Liver (tissue), 9 donors: Measurements from ENCODE around the gene NDUFB5. TPM values are rescaled to one million over a fixed set of nuclear protein-coding genes. Genes with fewer than 3 reads are reported as not detected.

ENCODE experiments used
- DNase-seq: peaks from one replicate; pipeline ENCODE4 v3.0.0-alpha.2; 2017; ENCODE audit warnings: low spot score
- H3K27ac ChIP-seq, 2 donors: one replicate each; pipeline ENCODE4 v1.7.0; 2013; ENCODE audit warnings: inconsistent platforms in 2 of 2, low read length in 2 of 2, control low read depth in 1 of 2, low read depth in 1 of 2, mild to moderate bottlenecking in 1 of 2
- H3K27me3 ChIP-seq, 4 donors: one replicate each; pipeline versions ENCODE4 v1.6.1 to v1.7.0; 2013; ENCODE audit warnings: low read length in 3 of 4, inconsistent platforms in 1 of 4, mild to moderate bottlenecking in 1 of 4, moderate library complexity in 1 of 4; ENCODE audit not compliant: control insufficient read depth in 4 of 4, insufficient read depth in 4 of 4
- H3K36me3 ChIP-seq, 4 donors: one replicate each; pipeline versions ENCODE4 v1.6.1 to v1.7.0; 2013; ENCODE audit warnings: low read length in 3 of 4, mild to moderate bottlenecking in 3 of 4, low read depth in 1 of 4, moderate library complexity in 1 of 4; ENCODE audit not compliant: control insufficient read depth in 4 of 4, insufficient read depth in 3 of 4
- H3K4me1 ChIP-seq, 4 donors: one replicate each; pipeline versions ENCODE4 v1.6.1 to v1.7.0; 2013; ENCODE audit warnings: low read length in 3 of 4, mild to moderate bottlenecking in 3 of 4, moderate library complexity in 1 of 4; ENCODE audit not compliant: control insufficient read depth in 4 of 4, insufficient read depth in 4 of 4
- H3K4me3 ChIP-seq, 3 donors: one replicate each; pipeline versions ENCODE4 v1.6.1 to v1.7.0; 2013; ENCODE audit warnings: low read length in 3 of 3, control low read depth in 1 of 3, low read depth in 1 of 3, mild to moderate bottlenecking in 1 of 3
- H3K9ac ChIP-seq, 2 donors: one replicate each; pipeline ENCODE4 v1.7.0; 2013; ENCODE audit warnings: low read length in 2 of 2, mild to moderate bottlenecking in 2 of 2, moderate library complexity in 2 of 2, control low read depth in 1 of 2, low read depth in 1 of 2
- H3K9me3 ChIP-seq, 4 donors: one replicate each; pipeline versions ENCODE4 v1.6.1 to v1.7.0; 2013; ENCODE audit warnings: low read length in 3 of 4; ENCODE audit not compliant: control insufficient read depth in 4 of 4
- EGR1 ChIP-seq, 2 donors: IDR thresholded peaks; 2 replicates each; pipeline ENCODE4 v1.6.1; 2016 to 2018; ENCODE audit warnings: antibody characterized with exemption in 2 of 2, low read depth in 2 of 2
- FOXA2 ChIP-seq: IDR thresholded peaks from 2 replicates; pipeline ENCODE4 v1.6.1; 2016; ENCODE audit warnings: antibody characterized with exemption
- GABPA ChIP-seq, 2 donors: IDR thresholded peaks in 1 of 2; conservative IDR thresholded peaks in 1 of 2; 2 replicates each; pipeline ENCODE4 v1.6.1; 2016; ENCODE audit warnings: antibody characterized with exemption in 2 of 2, mild to moderate bottlenecking in 1 of 2, moderate library complexity in 1 of 2
- JUND ChIP-seq, 2 donors: IDR thresholded peaks; 2 replicates each; pipeline ENCODE4 v1.6.1; 2016; ENCODE audit warnings: antibody characterized with exemption in 2 of 2
- RAD21 ChIP-seq, 2 donors: IDR thresholded peaks; 2 replicates each; pipeline ENCODE4 v1.6.1; 2016; ENCODE audit warnings: antibody characterized with exemption in 2 of 2, mild to moderate bottlenecking in 2 of 2
- RXRA ChIP-seq, 2 donors: IDR thresholded peaks; 2 replicates each; pipeline ENCODE4 v1.6.1; 2017 to 2018; ENCODE audit warnings: antibody characterized with exemption in 2 of 2, mild to moderate bottlenecking in 1 of 2
- SP1 ChIP-seq: IDR thresholded peaks from 2 replicates; pipeline ENCODE4 v1.6.1; 2018; ENCODE audit warnings: antibody characterized with exemption, mild to moderate bottlenecking
- TAF1 ChIP-seq: conservative IDR thresholded peaks from 2 replicates; pipeline ENCODE4 v1.6.1; 2016; ENCODE audit warnings: antibody characterized with exemption, mild to moderate bottlenecking
- YY1 ChIP-seq: IDR thresholded peaks from 2 replicates; pipeline ENCODE4 v1.6.1; 2016; ENCODE audit warnings: antibody characterized with exemption, mild to moderate bottlenecking
- WGBS: extraction: QIAGEN DNeasy Blood & Tissue Kit; methylation state at CpG from one replicate; pipeline ENCODE4 v1.1.7; 2013; 5-methylcytosine and 5-hydroxymethylcytosine counted together
- polyA plus RNA-seq, 2 donors: library from polyadenylated mRNA; stranded (reverse) in 1 of 2; unstranded in 1 of 2; fragments of 200-250 nt in 1 of 2; fragments of >200 nt in 1 of 2; fragmentation: Nextera tagmentation in 1 of 2; extraction: Ambion mirVana in 1 of 2; gene quantifications; one replicate each; pipeline versions ENCODE4 v1.2.1 to v1.2.3, GENCODE V29; 2013 to 2015
- total RNA-seq, 2 donors: library from RNA; depleted of rRNA; stranded (reverse); fragments of >200 nt; gene quantifications; one replicate each; pipeline ENCODE4 v1.2.3, GENCODE V29; 2014
- TF ChIP-seq, protein P1 (sequence below): fragments of 150-350 bp; IDR thresholded peaks from 2 replicates; pipeline ENCODE4 v1.5.1; 2017; ENCODE audit warnings: improper control_type of control experiment, low read depth, low read length; ENCODE audit not compliant: missing input control
- TF ChIP-seq, protein P2 (sequence below): IDR thresholded peaks from 2 replicates; pipeline ENCODE4 v1.6.1; 2016; ENCODE audit warnings: antibody characterized with exemption
- donor health status: healthy.
- donor health status: healthy.
- donor health status: healthy.
- donor health status: healthy.
- donor health status: healthy.

NDUFB5 gene
- total and polyA plus RNA-seq, 4 donors, result 43.4 to 92.8 (median 47.6) TPM

DNA sequence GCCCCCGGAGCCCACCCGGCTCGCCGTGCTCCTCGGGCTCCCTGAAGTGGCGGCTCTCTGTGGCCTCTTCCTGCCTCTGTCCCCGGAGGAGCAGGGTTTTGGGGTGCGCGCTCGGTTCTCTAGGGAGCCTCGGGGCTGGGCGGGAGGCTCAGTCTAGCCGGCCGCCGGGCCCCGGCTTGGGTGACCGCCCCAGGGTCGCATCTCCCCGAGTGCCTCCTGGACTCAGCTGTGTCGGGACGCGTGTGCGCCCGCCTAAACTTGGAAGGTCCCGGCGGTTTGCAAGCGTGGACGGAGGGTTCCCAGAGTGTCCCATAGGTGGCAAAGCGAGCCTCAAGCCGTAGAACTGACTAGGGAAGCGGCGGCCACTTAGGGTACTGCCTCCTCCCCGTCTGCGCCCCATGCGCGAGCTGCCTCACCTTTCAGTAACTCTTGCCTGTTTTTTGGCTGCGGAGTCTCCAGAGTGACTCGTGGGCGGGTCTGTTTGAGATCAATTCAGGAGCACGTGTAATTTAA is 41.3 kb upstream of the NDUFB5 start:
- TF ChIP-seq, protein P1, sequence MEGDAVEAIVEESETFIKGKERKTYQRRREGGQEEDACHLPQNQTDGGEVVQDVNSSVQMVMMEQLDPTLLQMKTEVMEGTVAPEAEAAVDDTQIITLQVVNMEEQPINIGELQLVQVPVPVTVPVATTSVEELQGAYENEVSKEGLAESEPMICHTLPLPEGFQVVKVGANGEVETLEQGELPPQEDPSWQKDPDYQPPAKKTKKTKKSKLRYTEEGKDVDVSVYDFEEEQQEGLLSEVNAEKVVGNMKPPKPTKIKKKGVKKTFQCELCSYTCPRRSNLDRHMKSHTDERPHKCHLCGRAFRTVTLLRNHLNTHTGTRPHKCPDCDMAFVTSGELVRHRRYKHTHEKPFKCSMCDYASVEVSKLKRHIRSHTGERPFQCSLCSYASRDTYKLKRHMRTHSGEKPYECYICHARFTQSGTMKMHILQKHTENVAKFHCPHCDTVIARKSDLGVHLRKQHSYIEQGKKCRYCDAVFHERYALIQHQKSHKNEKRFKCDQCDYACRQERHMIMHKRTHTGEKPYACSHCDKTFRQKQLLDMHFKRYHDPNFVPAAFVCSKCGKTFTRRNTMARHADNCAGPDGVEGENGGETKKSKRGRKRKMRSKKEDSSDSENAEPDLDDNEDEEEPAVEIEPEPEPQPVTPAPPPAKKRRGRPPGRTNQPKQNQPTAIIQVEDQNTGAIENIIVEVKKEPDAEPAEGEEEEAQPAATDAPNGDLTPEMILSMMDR, result peak; percentile 63
- no peak for TF ChIP-seq RXRA (IDR thresholded peaks at IDR 0.05)
- peak; percentile 26 to 62 for TF ChIP-seq RAD21 (IDR thresholded peaks at IDR 0.05)
- DNase-seq, result peak; percentile 66
- WGBS, result under 1% methylated on average over 40 of the region's 40 CpGs
- Histone ChIP-seq H3K36me3 (no peaks in the 10 kb centered on the region), H3K9me3 (no peaks in the 10 kb centered on the region), H3K4me3 (peak overlapping the region; percentile 56 to 90 (median 85)), H3K27me3 (no peaks in the 10 kb centered on the region), H3K27ac (peak overlapping the region; percentile 70 to 85), H3K4me1 (peaks cover 2 to 8% (median 6%) of the 10 kb centered on the region in 4 donors), H3K9ac (peak overlapping the region; percentile 26 to 91)

DNA sequence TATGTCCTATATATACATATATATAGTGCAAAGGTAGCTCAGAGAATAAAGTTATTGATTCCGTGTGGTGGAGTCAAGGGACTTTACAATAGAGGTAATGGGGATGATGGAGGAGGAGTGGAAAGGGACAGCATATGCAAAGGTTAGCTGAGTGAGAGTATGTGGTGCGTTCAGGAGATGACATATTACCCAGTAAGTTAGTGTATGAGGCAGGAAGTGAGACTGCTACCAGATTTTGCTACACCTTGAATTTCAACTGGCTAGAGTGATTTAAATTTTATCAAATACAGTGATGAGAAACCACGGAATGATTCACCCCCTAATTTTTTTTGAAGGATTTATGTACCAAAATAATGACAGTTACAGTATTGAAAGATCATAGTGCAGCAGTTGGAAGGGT is 39.1 kb upstream of the NDUFB5 start:
- Histone ChIP-seq H3K9me3 (no peaks in the 10 kb centered on the region), H3K4me3 (no peak overlapping the region), H3K36me3 (peaks cover 0 to 7% (median 3%) of the 10 kb centered on the region in 4 donors), H3K9ac (no peak overlapping the region), H3K4me1 (peaks cover 2 to 8% (median 6%) of the 10 kb centered on the region in 4 donors), H3K27ac (no peak overlapping the region), H3K27me3 (no peaks in the 10 kb centered on the region)
- TF ChIP-seq JUND (IDR thresholded peaks at IDR 0.05), result no peak
- no peak for TF ChIP-seq TAF1
- no peak for DNase-seq
- 81% methylated on average over 3 of the region's 3 CpGs for WGBS

DNA sequence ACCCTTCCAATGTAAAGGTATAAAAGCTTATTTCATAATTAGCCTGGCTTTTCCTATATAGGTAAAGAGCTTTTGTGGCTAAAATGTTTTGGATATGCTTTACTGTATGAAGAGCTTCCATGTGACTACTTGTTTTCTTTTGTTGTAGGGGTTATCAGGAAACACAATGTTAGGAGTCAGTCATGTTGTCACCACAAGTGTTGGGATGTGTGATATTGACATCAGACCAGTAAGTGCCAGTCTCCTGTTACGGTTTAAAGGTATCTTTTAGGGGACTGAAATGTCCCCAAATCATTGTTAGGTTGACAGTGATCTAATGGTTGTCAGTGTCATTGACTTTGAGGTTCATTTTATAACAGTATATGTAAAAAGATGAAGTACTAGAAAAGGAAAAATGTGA is 23.6 kb upstream of the NDUFB5 start:
- TF ChIP-seq, protein P2, sequence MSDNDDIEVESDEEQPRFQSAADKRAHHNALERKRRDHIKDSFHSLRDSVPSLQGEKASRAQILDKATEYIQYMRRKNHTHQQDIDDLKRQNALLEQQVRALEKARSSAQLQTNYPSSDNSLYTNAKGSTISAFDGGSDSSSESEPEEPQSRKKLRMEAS, result no peak
- TF ChIP-seq YY1 (no peak), SP1 (no peak), JUND (IDR thresholded peaks at IDR 0.05) (no peak), FOXA2 (no peak), EGR1 (IDR thresholded peaks at IDR 0.05; ENCODE audit: low read depth in 2 of 2) (no peak), GABPA (IDR thresholded peaks at IDR 0.05 in 1 of 2, conservative IDR thresholded peaks at IDR 0.05 in 1 of 2) (no peak), RXRA (IDR thresholded peaks at IDR 0.05) (no peak), TAF1 (no peak)
- TF ChIP-seq, protein P1, result no peak
- peaks cover 5 to 42% (median 36%) of the 10 kb centered on the region in 4 donors for H3K36me3 ChIP-seq

More for the DNA sequence above, 23.6 kb upstream of the NDUFB5 start:
- Histone ChIP-seq H3K4me1 (no peaks in the 10 kb centered on the region), H3K9me3 (no peaks in the 10 kb centered on the region), H3K27me3 (no peaks in the 10 kb centered on the region), H3K4me3 (no peak overlapping the region), H3K9ac (no peak overlapping the region), H3K27ac (no peak overlapping the region)
- WGBS, result 97% methylated on average over 1 of the region's 1 CpG
- DNase-seq, result no peak
